Adrenal gland (tissue), 12 donors: ENCODE results near the gene FAM53B. TPM values are rescaled to one million over a fixed set of nuclear protein-coding genes. Genes with fewer than 3 reads are reported as not detected.

Experiments used
- DNase-seq, 7 donors: peaks; one replicate each; pipeline ENCODE4 v3.0.0-alpha.2; 2019 to 2020
- H3K27ac ChIP-seq, 5 donors: fragments of 200-600 bp; sonication (generic) in 4 of 5; 1 replicate in 3 of 5; 2 replicates in 2 of 5; pipeline versions ENCODE4 v1.5.1 to v1.8.0; 2016 to 2020; ENCODE audit warnings: mild to moderate bottlenecking in 1 of 5
- H3K27me3 ChIP-seq: fragments of 200-600 bp; 2 replicates; pipeline ENCODE4 v1.8.0; 2021
- H3K36me3 ChIP-seq, 2 donors: fragments of 200-600 bp; replicated peaks in 1 of 2; 1 replicate in 1 of 2; 2 replicates in 1 of 2; pipeline versions ENCODE4 v1.5.1 to v1.8.0; 2018 to 2022
- H3K4me1 ChIP-seq, 2 donors: fragments of 200-600 bp; replicated peaks in 1 of 2; 1 replicate in 1 of 2; 2 replicates in 1 of 2; pipeline versions ENCODE4 v1.5.1 to v1.8.0; 2018 to 2021
- H3K4me3 ChIP-seq, 4 donors: fragments of 200-600 bp; sonication (generic) in 3 of 4; one replicate each; pipeline ENCODE4 v1.5.1; 2016 to 2018
- H3K9me3 ChIP-seq, 3 donors: fragments of 200-600 bp; sonication (generic) in 1 of 3; replicated peaks in 1 of 3; 1 replicate in 2 of 3; 2 replicates in 1 of 3; pipeline versions ENCODE4 v1.5.1 to v1.8.0; 2016 to 2021
- POLR2A ChIP-seq, 2 donors: fragments of 450-650 bp; IDR thresholded peaks; one replicate each; pipeline ENCODE4 v1.6.1; 2017; ENCODE audit warnings: antibody characterized with exemption in 2 of 2, mild to moderate bottlenecking in 2 of 2, moderate library complexity in 1 of 2
- WGBS, 4 donors: extraction: QIAGEN DNeasy Blood & Tissue Kit in 2 of 4; methylation state at CpG; one replicate each; pipeline versions ENCODE4 v1.1.5 to v1.1.7; 2013 to 2017; 5-methylcytosine and 5-hydroxymethylcytosine counted together
- intact Hi-C, 2 donors: fragments of 100-400 bp; cut with DNase I; formaldehyde crosslinking; loops; one replicate each; pipeline versions ENCODE4 v1.14.1 to v1.15.0; 2022 to 2023
- polyA plus RNA-seq, 3 donors: library from polyadenylated mRNA; stranded (reverse); fragments of 200-250 nt in 2 of 3; fragments of 350-450 nt in 1 of 3; fragmentation: Illumina TruSeq in 1 of 3; extraction: RNeasy Lipid Tissue Mini Kit (QIAGEN cat#74804) in 1 of 3; gene quantifications; one replicate each; pipeline ENCODE4 v1.2.3, GENCODE V29; 2013 to 2014
- total RNA-seq, 9 donors: library from RNA; depleted of rRNA in 4 of 9; stranded (reverse); fragments of >200 nt in 4 of 9; fragments of 120-200 nt in 1 of 9; fragmentation: NEBNext Ultra II Directional in 1 of 9; extraction: Animal tissue kit (Norgen Biotek cat#: 25700) in 1 of 9; gene quantifications; one replicate each; pipeline versions ENCODE4 v1.1.0 to v1.2.4, GENCODE V29; 2013 to 2023
- TF ChIP-seq, protein P1 (sequence below), 6 experiments: fragments of 450-650 bp in 4 of 6; fragments of 200-600 bp in 2 of 6; sonication (generic) in 1 of 6; IDR thresholded peaks; 1 replicate in 5 of 6; 2 replicates in 1 of 6; pipeline versions ENCODE4 v1.5.1 to v1.8.0; 2016 to 2021; ENCODE audit warnings: antibody characterized with exemption in 6 of 6, mild to moderate bottlenecking in 2 of 6, moderate library complexity in 1 of 6
- donor health status: healthy with polysubstance abuse.
- donor health status: Bipolar disorder and iron deficiency.
- donor health status: DM: yes; HTN: yes; CAD: no.
- donor health status: DM: no; HTN: no; CAD: no.
- donor health status: DM: no; HTN: no; CAD: no.
- donor health status: DM: yes; HTN: yes; CAD: no.

FAM53B gene
- total and polyA plus RNA-seq, 12 donors, result 15.1 to 90.9 (median 65.5) TPM

DNA sequence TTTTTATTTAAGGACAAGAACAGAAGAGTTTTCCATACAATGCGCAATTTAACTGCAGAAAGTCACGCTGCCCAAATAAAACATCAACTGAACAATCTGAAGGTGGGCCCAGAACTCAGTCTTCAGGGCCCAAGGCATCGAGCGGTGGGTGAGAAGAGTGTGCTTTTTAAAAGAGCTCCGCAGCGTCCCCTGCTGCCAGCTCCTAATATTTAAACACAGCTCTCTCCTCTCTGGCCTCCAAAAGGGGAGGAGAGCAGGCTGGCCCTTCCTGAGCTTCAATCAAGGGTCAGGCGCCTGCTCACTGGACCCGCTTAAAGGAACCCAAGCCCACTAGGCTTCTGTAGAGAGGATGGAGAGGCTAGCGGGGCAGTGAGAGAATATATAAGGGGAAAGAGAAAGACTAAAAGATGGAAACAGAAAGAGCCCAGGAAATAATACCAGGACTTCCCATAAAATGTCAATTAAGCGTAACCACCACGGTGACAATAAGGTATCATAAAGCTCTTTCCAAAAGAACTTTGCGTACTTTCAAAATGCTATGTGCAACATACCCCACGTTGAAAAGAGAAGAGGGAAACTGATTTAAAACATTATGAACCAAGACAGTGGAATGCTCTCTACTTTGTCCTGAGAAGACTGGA is 2.8 kb downstream of the FAM53B start:
- Histone ChIP-seq H3K4me3 (peak overlapping the region in 1 of 4 donors; percentile 79), H3K4me1 (peaks cover 68 to 73% of the 10 kb centered on the region in 2 donors), H3K27ac (peak overlapping the region; percentile 44 to 95 (median 90)), H3K9me3 (no peaks in the 10 kb centered on the region), H3K36me3 (no peaks in the 10 kb centered on the region), H3K27me3 (no peaks in the 10 kb centered on the region)
- WGBS, 4 donors, result 12 to 17% (median 16%) methylated on average over 13 of the region's 13 CpGs
- intact Hi-C loops, result loop anchor here in 1 of 2 donors (5.0 kb wide), 1 partner anchor 204 kb away; no protein-coding TSS in a partner anchor
- TF ChIP-seq POLR2A (IDR thresholded peaks at IDR 0.05), result peak in 1 of 2 donors; percentile 52
- TF ChIP-seq, protein P1, sequence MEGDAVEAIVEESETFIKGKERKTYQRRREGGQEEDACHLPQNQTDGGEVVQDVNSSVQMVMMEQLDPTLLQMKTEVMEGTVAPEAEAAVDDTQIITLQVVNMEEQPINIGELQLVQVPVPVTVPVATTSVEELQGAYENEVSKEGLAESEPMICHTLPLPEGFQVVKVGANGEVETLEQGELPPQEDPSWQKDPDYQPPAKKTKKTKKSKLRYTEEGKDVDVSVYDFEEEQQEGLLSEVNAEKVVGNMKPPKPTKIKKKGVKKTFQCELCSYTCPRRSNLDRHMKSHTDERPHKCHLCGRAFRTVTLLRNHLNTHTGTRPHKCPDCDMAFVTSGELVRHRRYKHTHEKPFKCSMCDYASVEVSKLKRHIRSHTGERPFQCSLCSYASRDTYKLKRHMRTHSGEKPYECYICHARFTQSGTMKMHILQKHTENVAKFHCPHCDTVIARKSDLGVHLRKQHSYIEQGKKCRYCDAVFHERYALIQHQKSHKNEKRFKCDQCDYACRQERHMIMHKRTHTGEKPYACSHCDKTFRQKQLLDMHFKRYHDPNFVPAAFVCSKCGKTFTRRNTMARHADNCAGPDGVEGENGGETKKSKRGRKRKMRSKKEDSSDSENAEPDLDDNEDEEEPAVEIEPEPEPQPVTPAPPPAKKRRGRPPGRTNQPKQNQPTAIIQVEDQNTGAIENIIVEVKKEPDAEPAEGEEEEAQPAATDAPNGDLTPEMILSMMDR (IDR thresholded peaks at IDR 0.05), result peak; percentile 80 to 99 (median 96)
- peak; percentile 85 to 96 (median 92) for DNase-seq

DNA sequence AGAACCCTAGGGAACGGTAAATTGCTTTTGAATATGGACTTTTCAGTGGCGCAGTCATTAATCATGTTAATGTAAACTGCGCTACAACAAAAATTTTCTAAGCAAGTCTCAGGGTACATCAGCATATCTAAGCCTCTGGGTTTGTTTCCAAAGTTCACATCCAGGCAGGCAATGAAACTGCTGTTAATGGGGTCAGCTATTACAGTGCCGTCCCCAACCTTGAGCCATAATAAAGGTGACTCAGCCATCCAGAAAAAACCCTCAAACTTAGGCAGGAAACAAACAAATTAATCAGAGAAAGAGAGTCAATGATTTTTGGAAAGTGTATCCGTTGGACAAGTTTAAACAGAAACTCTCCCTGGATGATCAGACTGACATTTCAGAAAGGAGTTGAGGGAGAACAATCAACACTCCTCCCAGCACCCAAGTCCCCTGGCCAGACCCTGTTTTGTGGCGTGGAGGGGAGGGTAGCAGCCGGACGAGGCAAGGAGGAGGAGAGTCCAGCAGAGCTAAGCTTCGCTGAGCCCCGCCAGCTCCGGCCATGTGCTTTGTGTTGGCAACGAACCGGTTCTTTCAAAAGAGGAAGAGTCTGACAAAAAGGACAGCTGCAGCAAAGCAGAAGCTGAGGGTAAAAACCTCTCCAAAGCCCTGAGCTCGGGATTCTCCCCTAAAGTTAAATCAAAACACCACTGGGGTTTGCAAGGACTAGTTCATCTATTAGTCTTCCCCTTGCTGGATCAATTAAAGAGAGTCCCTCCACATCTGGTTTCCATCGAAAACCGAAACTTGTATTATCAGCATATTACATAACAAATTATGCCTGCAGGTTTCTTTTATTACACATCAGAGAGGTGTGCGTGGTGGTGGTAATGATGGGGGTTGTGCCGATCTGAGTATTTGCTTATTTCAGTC is 3.6 kb downstream of the FAM53B start:
- Histone ChIP-seq H3K27ac (peak overlapping the region; percentile 44 to 95 (median 90)), H3K27me3 (no peaks in the 10 kb centered on the region), H3K9me3 (no peaks in the 10 kb centered on the region), H3K4me1 (peaks cover 75 to 81% of the 10 kb centered on the region in 2 donors), H3K36me3 (no peaks in the 10 kb centered on the region), H3K4me3 (peak overlapping the region in 1 of 4 donors; percentile 28)
- peak in 6 of 7 donors; percentile 69 to 81 (median 76) for DNase-seq
- WGBS, 4 donors, result 4 to 7% (median 5%) methylated on average over 13 to 18 of the region's 18 CpGs
- intact Hi-C loops, result loop anchor here in 1 of 2 donors (5.0 kb wide), 1 partner anchor 203 kb away; no protein-coding TSS in a partner anchor
- TF ChIP-seq, protein P1 (IDR thresholded peaks at IDR 0.05), result no peak
- peak in 1 of 2 donors; percentile 57 for TF ChIP-seq POLR2A (IDR thresholded peaks at IDR 0.05)

DNA sequence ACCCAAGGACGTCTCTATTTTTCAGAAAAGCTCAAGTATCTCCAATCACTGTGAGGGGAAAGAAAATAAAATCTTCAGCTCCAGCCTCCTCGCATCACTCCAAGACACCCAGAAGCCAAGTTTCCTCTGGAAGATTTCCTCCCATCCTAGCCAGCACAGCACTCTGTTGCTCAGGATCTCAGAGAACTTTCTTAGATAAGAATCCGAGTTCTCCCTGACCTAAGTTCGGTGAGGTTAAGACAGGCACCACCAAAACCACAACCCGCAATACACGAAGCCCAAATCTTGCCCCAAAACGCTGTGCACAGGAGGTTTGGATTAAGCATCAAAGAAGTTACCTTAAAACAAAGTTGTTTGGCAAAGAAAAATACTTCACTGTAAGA is 4.2 kb downstream of the FAM53B start:
- DNase-seq, result no peak

More for the DNA sequence above, 4.2 kb downstream of the FAM53B start:
- Histone ChIP-seq H3K36me3 (no peaks in the 10 kb centered on the region), H3K4me3 (peak overlapping the region in 1 of 4 donors; percentile 28), H3K27me3 (no peaks in the 10 kb centered on the region), H3K9me3 (no peaks in the 10 kb centered on the region), H3K27ac (peak overlapping the region; percentile 44 to 95 (median 90)), H3K4me1 (peaks cover 76 to 82% of the 10 kb centered on the region in 2 donors)
- 7 to 17% (median 11%) methylated on average over 7 of the region's 7 CpGs for WGBS, 4 donors
- intact Hi-C loops, result loop anchor here (5.0 to 10.0 kb wide), 4 partner anchors 38 to 203 kb away; no protein-coding TSS in a partner anchor
- TF ChIP-seq POLR2A (IDR thresholded peaks at IDR 0.05), result no peak
- TF ChIP-seq, protein P1 (IDR thresholded peaks at IDR 0.05), result no peak
